ENCODE results near the gene NUBP2. TPM values are rescaled to one million over a fixed set of nuclear protein-coding genes. Genes with fewer than 3 reads are reported as not detected.

Gene NUBP2
- total and polyA plus RNA-seq, 8 donors = 14.7 to 171 (median 67.7) TPM

DNA sequence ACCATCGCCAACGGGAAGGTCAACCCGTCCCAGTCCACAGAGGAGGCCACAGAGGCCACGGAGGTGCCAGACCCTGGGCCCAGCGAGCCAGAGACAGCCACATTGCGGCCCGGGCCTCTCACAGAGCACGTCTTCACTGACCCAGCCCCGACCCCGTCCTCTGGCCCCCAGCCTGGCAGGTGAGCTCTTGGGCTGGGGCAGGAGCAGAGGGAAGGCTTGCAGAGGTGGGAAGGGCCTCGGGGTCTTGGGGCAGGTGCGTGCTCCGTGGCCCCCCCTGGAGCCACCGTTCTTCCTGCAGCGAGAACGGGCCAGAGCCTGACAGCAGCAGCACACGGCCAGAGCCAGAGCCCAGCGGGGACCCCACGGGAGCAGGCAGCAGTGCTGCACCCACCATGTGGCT is 16.5 kb upstream of the NUBP2 start:
- no peak for DNase-seq
- H3K27ac ChIP-seq = no peak overlapping the region
- peaks cover 14 to 46% (median 26%) of the 10 kb centered on the region in 4 donors for H3K4me1 ChIP-seq
- peaks cover 68 to 88% (median 86%) of the 10 kb centered on the region in 4 donors for H3K36me3 ChIP-seq
- no peaks in the 10 kb centered on the region for H3K9me3 ChIP-seq
- TF ChIP-seq POLR2A (IDR thresholded peaks at IDR 0.05) (no peak), POLR2AphosphoS5 (IDR thresholded peaks at IDR 0.05) (no peak), EP300 (IDR thresholded peaks at IDR 0.05) (no peak)
- TF ChIP-seq, protein P1, sequence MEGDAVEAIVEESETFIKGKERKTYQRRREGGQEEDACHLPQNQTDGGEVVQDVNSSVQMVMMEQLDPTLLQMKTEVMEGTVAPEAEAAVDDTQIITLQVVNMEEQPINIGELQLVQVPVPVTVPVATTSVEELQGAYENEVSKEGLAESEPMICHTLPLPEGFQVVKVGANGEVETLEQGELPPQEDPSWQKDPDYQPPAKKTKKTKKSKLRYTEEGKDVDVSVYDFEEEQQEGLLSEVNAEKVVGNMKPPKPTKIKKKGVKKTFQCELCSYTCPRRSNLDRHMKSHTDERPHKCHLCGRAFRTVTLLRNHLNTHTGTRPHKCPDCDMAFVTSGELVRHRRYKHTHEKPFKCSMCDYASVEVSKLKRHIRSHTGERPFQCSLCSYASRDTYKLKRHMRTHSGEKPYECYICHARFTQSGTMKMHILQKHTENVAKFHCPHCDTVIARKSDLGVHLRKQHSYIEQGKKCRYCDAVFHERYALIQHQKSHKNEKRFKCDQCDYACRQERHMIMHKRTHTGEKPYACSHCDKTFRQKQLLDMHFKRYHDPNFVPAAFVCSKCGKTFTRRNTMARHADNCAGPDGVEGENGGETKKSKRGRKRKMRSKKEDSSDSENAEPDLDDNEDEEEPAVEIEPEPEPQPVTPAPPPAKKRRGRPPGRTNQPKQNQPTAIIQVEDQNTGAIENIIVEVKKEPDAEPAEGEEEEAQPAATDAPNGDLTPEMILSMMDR (IDR thresholded peaks at IDR 0.05) = no peak
- WGBS, 5 donors = 89 to 94% (median 93%) methylated on average over 16 to 19 of the region's 19 CpGs; no CpG with 5 or more reads in 1 of the 5 donors
- H3K27me3 ChIP-seq = no peaks in the 10 kb centered on the region
- intact Hi-C loops (cut with DNase I; ENCODE audit: low total_unique reads) = no loop called here
- H3K4me3 ChIP-seq = no peak overlapping the region

DNA sequence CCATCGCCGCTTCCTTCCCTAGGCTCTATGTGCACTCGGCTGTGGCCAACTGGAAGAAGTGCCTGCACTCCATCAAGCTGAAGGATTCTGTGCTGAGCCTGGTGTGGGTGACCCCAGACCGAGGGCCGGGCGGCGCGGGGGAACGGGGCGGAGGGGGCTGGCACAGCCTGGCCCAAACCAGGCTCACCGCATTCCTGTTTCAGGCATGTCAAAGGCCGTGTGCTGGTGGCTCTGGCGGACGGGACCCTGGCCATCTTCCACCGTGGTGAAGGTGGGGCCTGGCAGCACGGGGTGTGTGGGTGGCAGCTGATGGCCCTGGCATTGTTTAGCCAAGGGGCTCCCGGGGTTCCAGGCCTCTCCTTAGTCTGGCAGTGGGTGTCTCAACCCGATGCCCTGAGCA is 16.1 kb upstream of the NUBP2 start:
- DNase-seq = no peak
- Histone ChIP-seq H3K27me3 (no peaks in the 10 kb centered on the region), H3K9me3 (no peaks in the 10 kb centered on the region), H3K4me3 (no peak overlapping the region), H3K27ac (no peak overlapping the region), H3K36me3 (peaks cover 66 to 84% (median 81%) of the 10 kb centered on the region in 4 donors), H3K4me1 (peaks cover 15 to 50% (median 30%) of the 10 kb centered on the region in 4 donors)
- no peak for TF ChIP-seq POLR2A (IDR thresholded peaks at IDR 0.05)
- TF ChIP-seq, protein P1 (IDR thresholded peaks at IDR 0.05) = no peak
- WGBS, 5 donors = 76 to 84% (median 80%) methylated on average over 2 to 18 of the region's 18 CpGs
- intact Hi-C loops (cut with DNase I; ENCODE audit: low total_unique reads) = no loop called here

DNA sequence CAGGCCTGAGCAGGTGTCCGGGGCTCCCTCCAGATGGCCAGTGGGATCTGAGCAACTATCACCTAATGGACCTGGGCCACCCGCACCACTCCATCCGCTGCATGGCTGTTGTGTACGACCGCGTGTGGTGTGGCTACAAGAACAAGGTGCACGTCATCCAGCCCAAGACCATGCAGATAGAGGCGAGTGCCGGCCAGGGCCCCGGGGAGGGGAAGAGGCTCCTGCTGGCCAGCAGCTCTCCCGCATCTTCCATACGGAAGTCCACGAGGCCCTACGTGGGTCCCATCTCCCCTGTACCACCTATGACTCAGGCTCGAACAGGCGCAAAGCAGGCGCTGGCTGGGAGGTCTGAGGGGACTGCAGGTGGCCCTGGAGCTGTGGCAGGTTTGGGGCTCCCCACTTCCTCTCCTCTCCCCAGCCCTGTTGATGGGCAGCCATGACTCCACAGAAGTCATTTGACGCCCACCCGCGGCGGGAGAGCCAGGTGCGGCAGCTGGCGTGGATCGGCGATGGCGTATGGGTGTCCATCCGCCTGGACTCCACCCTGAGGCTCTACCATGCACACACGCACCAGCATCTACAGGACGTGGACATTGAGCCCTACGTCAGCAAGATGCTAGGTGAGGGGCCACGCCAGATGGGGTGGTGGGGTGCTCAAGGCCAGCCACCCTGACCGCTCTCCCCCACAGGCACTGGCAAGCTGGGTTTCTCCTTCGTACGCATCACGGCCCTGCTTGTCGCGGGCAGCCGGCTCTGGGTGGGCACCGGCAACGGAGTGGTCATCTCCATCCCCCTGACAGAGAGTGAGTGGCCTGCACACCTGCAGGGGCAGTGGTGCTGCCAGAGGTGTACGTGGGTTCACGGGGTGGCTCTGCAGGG is 15.4 kb upstream of the NUBP2 start:
- no peaks in the 10 kb centered on the region for H3K9me3 ChIP-seq
- intact Hi-C loops (cut with DNase I; ENCODE audit: low total_unique reads) = no loop called here
- H3K27me3 ChIP-seq = no peaks in the 10 kb centered on the region
- no peak overlapping the region for H3K4me3 ChIP-seq
- DNase-seq = no peak
- peaks cover 60 to 77% (median 74%) of the 10 kb centered on the region in 4 donors for H3K36me3 ChIP-seq
- no peak for TF ChIP-seq EP300 (IDR thresholded peaks at IDR 0.05)
- no peak for TF ChIP-seq POLR2A (IDR thresholded peaks at IDR 0.05)
- TF ChIP-seq, protein P1 (IDR thresholded peaks at IDR 0.05) = no peak
- TF ChIP-seq POLR2AphosphoS5 (IDR thresholded peaks at IDR 0.05) = no peak
- H3K27ac ChIP-seq = no peak overlapping the region
- WGBS, 5 donors = 85 to 93% (median 91%) methylated on average over 11 to 42 of the region's 42 CpGs
- peaks cover 22 to 57% (median 37%) of the 10 kb centered on the region in 4 donors for H3K4me1 ChIP-seq

DNA sequence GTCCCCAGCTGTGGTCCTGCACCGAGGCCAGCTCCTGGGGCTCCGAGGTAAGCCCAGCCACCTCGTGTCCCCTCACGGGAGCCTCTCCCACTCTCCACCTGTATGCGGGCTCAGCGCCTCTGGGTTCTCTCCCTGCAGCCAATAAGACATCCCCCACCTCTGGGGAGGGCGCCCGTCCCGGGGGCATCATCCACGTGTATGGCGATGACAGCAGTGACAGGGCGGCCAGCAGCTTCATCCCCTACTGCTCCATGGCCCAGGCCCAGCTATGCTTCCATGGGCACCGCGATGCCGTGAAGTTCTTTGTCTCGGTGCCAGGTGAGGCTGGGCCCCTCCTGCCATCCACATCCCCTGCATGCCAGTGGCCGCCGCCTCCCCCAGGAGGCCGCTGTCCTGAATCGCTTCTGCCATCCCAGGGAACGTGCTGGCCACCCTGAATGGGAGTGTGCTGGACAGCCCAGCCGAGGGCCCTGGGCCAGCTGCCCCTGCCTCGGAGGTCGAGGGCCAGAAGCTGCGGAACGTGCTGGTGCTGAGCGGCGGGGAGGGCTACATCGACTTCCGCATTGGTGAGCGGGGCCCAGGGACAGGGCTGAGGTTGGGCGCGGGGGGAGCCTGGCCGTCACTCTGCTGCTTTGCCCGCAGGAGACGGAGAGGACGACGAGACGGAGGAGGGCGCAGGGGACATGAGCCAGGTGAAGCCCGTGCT is 14.5 kb upstream of the NUBP2 start:
- intact Hi-C loops (cut with DNase I; ENCODE audit: low total_unique reads) = no loop called here
- Histone ChIP-seq H3K4me1 (peaks cover 23 to 50% (median 35%) of the 10 kb centered on the region in 4 donors), H3K27ac (no peak overlapping the region), H3K4me3 (no peak overlapping the region), H3K9me3 (no peaks in the 10 kb centered on the region), H3K36me3 (peaks cover 51 to 68% (median 66%) of the 10 kb centered on the region in 4 donors), H3K27me3 (no peaks in the 10 kb centered on the region)
- TF ChIP-seq POLR2A (IDR thresholded peaks at IDR 0.05) = no peak
- TF ChIP-seq, protein P1 (IDR thresholded peaks at IDR 0.05) = no peak
- no peak for TF ChIP-seq POLR2AphosphoS5 (IDR thresholded peaks at IDR 0.05)
- TF ChIP-seq EP300 (IDR thresholded peaks at IDR 0.05) = no peak
- DNase-seq = no peak
- 86 to 89% (median 87%) methylated on average over 18 to 41 of the region's 41 CpGs for WGBS, 5 donors
